Amniotic epithelial cell (primary cell): Measurements from ENCODE around the gene SPSB3.

Experiments used
- DNase-seq: peaks from one replicate; pipeline ENCODE4 v3.0.0-alpha.2; 2010; ENCODE audit warnings: low read depth

SPSB3 gene

DNA sequence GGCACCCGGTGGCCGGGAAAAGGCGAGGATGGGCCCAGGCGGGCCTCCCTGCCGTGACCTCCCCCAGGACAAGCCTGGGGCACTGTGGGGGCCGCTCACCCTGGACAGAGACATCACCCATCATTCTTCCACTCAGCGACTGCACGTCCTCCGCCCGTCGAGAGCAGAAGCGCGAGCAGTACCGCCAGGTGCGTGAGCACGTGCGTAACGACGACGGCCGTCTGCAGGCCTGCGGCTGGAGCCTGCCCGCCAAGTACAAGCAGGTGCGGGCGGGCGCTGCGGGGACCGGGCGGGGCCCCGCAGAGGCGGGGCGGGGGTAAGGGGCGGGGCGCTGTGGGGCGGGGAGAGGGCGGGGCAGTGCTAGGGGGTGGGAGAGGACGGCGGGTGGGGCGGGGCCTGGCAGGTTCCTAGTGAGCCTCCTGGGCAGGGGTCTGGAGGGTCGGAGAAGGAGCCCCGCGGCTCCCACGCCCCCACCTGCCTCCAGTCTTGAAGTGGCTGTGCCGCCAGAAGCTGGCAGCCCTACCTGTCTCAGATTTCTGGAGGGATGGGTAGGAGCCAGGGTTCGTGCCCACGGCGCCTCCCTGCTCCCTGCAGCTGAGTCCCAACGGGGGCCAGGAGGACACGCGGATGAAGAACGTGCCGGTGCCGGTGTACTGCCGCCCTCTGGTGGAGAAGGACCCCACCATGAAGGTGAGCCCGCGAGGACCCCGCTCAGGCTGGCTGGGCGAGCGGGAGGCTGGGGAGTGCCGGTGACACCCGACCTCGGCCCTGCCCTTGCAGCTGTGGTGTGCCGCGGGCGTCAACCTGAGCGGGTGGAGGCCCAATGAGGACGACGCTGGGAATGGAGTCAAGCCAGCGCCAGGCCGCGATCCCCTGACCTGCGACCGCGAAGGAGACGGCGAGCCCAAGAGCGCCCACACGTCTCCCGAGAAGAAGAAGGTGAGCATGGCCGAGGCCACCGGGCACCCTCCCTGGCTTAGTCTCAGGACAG, 18.6 kb downstream of the SPSB3 start:
- peak; percentile 47 for DNase-seq

DNA sequence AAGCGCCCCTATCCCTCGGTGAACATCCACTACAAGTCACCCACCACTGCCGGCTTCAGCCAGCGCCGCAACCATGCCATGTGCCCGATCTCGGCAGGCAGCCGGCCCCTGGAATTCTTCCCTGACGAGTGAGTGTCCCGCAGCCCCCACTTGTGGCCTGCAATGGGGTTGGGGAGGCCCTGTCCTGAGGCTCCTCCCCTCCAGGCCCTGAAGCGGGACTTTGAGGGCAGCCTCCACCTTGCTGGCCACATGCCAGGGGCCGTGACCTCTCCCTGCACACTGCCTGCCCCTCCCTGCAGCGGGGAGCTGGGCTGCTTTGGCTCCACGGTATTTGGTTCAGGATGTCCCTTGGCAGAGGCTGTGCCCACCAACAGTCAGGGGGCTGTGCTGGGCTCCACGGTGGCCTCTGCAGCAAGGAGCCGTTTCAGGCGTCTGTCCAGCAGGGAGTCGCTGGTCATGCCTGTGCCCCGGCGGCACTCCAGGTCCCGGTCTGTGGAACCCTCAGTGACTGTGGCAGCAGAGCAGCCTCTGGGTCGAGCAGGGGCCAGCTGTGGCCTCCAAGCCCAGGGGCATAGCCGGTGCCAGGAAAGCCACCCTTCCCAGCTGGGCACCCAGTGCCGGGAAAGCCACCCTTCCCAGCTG, 19.4 kb downstream of the SPSB3 start:
- DNase-seq: no peak

DNA sequence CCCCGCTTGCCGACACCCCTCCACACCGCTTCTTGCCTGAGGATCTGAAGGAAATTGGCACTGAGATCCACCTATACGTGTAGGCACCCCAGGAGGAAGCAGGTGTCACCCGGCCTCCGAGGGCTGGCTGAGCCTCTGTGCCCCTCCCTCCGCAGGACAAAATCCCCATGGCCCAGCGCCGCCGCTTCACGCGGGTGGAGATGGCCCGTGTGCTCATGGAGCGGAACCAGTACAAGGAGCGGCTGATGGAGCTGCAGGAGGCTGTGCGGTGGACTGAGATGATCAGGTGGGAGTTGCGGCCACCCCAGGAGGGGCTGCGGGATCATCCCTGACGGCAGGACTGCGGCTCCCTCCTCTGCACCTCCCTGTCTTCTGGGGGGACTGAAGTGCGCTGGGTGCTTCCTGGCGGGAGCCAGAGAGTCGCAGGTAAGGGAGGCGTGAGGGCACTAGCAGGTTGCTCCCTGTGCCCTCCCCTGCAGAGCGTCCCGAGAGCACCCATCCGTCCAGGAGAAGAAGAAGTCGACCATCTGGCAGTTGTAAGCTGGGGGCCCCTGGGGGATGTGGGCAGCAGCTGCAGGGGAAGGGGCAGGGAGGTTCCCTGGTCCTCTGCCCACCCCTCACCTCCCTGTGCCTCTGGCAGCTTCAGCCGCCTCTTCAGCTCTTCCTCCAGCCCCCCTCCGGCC, 20.0 kb downstream of the SPSB3 start:
- no peak for DNase-seq

DNA sequence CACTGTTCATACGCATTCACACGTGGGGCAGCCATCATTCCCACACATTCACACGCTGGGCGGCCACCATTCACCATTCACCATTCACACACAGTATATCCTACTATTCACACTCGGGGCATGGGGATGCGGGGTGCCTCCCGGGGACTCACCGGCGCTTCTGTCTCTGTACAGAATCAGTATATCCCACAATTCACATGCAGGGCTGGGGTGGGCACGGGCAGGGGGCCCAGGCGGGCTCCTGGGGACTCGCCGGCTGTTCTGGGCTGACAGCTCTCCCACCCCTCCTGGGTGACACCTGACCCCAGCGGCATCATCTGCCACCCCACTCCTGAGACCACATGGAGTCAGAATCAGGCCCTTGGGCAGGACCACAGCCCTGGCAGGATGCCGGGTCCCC, 20.6 kb downstream of the SPSB3 start:
- DNase-seq: no peak

DNA sequence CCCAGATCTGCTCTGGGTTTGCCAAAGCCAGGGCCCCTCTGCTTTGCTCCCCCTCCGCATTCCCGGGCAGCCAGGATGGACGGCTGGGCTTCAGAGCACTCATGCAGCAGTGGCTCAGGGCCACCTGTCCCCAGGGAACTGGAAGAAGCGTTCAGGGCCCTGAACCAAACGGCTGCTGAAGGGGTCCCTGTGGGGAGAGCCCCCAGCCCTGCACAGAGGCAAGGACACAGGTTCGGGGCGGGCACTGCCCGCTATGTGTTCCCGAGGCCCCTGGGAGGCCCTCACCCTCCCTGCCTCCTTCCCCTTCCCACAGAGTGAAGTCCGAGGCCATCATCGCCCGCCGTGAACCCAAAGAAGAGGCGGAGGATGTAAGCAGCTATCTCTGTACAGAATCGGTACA, 21.5 kb downstream of the SPSB3 start:
- no peak for DNase-seq

DNA sequence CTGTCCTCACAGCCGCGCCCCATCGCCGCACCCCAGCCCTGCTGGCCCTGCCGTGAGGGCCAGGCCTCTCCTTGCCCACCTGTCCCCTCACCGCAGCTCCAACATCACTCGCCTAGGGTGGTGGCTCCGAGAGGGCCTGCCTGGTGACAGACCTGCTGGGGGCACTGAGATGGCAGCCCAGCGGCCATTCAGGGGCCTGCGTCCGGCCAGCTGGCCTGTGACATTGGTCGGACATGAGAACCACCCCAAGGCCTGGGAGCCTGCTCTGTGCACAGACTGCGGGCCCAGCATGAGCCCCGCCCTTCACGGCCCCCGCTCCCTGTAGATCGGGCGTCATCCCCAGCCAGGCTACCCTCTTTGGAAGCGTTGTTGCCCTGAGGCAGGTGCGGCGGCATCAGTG, 22.9 kb downstream of the SPSB3 start:
- DNase-seq: no peak

DNA sequence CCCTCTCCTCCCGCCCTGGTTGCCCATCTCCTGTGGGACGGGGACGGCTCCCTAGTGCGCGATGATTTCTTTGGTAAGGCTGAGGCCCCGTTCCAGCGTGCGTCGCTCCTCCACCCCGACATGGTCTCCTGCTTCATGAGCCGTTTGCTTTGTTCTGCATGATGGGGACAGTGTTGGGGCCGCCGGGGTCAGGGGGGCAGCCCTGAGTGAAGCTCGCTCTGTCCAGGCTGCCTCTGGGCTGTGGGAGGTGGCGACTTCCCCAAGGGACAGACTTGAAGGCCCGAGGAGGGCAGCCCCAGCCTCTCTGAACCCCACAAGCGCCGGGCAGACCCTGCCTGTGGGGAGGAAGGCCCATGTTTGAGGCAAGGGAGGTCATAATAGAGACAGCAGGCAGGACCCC, 23.4 kb downstream of the SPSB3 start:
- DNase-seq: no peak

DNA sequence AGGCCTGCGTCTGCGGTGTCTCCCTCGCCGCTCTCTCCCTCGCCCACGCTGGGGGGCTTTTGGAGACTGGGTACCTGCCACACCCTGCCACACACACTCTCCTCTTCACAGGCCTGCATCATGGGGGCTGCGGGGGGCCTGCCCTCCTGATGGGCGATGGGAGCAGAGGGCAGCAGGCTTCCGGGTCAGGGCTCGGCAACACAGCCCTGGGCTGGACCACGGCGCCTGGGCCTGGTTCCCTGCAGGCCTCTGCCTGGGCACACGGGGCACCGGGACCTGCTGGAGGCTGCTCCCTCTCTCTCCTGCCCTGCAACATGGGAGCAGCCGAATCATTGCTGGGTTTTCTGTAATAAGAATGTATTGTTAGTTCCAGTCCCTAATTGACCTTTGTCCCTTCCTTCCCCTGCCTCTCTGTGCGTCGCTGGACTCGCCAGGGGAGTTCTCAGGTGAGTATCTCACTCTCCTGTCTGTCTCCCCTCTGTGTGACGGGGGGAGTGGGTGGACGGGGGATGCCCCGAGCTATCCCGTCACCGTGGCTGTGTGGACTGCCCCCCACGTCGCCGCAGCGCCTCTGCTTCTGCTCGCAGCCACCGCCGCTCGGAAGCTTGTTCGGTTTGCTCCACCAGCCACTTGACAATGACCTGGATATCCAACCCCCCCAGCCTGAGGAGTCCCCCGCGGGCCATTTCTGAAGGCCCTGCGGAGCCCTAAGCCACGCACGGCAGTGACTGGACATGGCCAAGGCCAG, 24.5 kb downstream of the SPSB3 start:
- DNase-seq: no peak

DNA sequence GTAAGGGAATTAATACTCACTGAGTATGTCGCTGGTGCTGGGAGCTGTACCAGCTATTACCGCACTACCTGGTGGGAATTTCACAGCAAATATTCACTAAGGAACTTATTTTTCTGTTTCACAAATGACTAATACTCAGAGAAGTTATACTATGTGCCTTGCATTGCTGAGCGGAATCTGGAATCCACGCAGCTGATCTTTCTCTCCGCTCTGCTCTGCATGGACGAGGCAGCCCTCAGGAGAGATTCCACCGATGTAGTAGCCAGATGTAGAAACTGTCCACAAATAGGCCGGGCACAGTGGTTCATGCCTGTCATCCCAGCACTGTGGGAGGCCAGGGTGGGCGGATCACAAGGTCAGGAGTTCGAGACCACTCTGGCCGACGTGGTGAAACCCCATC, 28.2 kb downstream of the SPSB3 start:
- no peak for DNase-seq

DNA sequence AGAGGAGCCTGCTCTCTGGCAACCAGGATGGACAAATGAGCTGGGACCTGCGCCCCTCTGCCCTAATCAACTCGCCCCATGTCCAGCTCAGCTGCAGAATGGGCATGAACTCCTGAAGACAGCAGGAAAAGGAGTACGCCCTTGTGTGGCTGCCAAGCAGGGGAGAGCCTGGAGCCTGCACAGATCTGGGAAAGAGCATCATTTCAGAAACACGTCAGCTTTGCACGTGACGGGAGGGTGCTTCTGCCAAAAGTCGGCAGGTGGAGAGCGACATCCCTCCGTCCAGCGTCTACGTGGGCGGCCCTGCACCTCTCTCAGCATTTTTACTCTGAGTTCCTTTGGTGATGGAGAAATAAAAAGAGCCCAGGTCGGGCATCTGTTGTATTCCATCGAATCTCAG, 29.5 kb downstream of the SPSB3 start:
- no peak for DNase-seq

DNA sequence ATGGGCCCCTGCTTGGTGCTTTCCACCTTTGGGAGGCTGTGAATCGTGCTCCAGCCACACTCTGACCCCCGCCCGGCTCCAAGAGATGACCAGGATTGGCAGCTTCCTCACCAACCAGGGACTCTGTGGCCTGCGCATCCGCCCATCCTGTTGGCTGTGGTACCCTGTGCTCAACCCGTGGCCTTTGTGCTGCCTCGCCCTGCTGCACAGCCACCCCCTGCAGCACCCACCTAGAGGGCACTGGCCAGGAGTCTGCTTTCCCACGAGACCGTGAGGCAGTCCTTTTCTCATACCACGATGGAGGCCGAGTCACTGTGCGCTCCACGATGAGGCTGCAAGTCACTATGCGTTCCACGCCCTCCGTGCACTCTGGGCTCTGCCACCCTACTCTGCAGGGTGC, 30.4 kb downstream of the SPSB3 start:
- DNase-seq: no peak

DNA sequence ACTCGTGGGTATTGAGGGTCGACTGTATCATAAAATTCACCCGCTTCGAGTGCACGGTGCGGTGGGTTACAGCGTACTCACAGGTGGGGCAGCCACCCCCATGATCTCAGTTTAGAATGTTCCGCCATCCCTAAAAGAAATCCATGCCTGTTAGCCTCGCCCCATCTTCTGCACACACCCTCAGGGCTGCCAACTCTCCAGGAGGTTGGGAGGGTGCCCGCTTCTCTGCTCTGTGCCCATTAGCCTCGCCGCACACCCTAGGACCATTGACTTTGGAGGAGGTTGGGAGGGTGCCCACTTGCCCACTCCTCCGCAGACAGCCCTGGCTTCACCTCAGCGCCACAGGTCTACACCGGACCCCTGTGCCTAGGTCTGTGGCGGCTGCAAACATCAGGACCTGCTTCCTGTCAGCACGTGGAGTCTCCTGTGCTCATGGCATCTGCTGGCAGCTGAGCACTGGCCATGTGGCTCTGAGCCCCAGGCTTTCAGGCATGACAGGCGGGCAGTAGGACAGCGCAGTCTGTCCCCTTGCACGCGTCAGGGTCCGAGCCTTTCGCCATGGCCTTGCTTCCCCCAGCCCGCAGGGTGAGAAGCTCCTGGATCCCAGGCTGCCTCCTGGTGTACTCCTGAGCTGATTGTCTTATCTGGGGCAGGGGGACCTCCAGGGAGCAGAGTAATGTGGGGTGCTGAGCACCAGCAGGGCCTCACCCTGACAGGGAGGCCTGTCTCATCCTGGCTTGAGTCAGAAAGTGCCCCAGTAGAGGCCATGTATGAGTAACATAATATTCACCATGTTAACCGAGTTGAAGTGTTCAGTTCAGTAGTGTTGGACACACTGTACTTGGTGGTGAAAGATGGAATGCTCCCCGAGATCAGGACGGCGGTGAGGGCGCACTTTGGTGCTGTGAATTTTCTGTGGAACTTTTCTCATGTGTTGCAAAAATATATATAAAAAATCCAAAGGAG, 32.9 kb downstream of the SPSB3 start:
- DNase-seq: peak; percentile 84

DNA sequence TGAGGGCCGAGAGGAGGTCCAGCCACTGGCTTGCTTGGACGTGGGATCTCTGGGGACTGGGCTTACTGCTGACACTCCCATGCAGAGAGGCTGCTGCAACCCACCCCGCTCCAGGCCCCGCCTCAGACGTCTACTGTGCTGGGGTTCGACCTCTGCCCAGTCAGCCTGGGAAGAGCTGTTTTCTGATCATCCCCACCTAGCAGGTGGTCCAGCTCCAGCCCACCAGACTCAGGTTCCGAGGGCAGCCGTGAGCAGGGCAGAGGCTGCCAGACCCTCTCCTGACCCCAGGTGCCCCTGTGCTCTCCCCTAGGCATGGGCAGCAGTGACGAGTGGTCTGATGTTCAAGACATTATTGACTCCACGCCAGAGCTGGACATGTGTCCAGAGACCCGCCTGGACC, 34.4 kb downstream of the SPSB3 start:
- DNase-seq: no peak

DNA sequence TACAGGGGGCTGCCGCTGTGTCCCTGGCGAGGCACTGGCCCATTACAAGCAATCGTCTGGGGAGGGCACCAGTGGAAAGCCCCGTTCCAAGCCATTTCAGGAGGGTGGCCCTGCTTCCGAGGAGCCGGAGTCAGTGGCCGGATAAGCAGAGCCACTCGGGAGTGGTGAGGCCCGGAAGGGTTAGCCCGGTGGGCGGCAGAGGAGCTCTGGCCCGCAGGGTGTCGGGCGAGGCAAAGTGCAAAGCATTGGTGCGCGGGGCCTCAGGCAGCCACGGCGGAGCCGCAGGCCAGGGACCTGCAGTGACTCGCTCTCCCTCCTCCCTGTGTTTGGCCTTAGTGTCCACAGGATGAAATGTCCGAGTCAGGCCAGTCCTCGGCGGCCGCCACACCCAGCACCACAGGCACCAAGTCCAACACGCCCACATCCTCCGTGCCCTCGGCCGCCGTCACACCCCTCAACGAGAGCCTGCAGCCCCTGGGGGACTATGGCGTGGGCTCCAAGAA, 35.6 kb downstream of the SPSB3 start:
- DNase-seq: no peak

DNA sequence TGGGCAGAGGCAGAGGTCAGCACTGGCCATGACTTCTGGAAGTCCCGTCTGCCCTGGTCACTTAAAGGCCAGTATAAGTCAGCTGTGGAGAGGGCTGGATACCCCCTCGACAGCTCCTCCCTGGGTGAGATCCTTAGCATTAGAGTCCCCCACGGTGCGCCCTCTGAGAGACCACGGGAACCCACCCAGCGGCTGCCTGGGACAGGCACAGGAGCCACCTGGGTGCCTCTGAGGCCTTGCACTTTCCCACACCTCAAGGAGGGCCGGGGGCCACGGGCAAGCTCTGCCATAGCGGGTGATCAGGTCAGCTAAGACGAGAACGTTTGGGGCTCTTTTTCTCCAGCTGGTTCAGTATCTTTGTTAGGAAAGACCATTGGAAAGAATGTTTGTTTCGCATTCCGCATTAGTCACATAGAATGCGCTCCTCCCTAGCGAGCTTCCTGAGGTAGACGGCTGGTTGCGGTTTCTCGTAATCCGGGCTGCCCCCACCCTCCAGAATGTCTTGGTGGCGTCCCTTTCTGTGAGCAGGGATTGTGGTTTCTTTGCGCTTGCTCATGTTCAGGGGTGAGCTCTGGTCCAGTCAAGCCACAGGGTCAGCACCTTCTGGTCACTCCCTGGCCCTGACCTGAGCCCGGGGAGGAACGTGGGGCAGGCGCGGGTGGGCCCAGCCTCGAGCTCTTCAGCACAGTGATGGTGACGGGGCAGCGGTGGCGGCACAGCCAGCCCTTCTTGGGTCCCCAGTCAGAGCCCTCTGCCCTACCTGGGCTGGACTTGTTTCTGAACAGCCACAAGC, 36.3 kb downstream of the SPSB3 start:
- DNase-seq: peak; percentile 97

DNA sequence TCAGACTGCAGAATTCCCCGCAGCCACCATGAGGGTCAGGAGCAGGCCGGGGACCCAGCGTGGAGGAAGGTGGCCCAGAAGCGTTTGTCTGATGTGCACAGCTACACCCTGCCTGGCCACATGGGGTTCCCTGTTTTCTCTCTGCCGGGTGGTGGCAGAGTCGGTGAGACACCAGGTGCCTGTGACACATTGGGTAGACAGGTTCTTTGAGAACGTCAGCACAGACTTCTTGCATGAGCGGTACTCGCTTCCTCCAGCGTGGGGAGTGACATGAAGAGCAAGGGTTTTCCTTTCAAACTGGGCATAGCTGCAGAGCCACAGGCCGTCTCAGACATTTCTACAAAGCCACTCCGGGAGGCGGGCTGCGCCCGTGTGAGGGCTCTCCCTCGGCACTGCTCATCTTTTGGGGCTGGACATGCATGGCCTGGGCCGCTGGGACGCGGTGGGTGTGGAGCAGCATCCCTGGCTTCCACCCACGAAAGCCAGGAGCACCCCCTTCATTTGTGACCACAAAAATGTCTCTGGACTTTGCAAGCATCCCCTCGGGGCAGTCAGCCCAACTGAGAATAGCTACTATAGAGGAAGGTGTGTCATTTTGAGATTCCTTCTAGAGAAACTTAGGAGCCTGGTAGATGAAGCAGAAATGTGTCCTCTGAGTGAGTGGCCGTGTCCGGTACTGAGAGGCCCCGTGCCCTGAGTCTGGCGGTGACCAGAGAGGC, 37.0 kb downstream of the SPSB3 start:
- DNase-seq: peak; percentile 73

DNA sequence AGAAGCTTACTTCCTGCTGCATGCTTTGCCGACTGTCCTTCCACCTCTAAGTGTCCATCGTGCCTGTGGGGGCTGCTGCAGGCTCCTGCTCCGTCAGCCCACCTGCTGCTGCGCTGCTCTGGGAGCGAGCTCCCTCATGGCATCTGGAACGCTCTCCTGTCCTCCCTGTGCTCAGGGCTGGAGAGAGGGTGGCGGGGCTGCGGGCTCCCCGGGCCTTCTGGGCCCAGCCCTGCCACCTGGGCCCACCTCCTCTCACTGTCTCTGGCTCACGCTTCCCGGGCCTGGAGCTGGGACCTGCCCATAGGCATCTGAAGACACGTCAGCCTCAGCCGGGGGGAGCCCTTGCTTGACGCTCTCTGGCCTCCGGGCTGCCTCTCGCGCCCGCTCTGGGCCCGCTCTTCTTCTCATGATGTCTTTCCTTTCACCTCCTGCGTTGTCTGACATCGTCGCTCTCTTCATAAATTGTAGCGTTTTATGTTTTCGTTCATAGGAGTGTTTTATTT, 38.0 kb downstream of the SPSB3 start:
- no peak for DNase-seq

DNA sequence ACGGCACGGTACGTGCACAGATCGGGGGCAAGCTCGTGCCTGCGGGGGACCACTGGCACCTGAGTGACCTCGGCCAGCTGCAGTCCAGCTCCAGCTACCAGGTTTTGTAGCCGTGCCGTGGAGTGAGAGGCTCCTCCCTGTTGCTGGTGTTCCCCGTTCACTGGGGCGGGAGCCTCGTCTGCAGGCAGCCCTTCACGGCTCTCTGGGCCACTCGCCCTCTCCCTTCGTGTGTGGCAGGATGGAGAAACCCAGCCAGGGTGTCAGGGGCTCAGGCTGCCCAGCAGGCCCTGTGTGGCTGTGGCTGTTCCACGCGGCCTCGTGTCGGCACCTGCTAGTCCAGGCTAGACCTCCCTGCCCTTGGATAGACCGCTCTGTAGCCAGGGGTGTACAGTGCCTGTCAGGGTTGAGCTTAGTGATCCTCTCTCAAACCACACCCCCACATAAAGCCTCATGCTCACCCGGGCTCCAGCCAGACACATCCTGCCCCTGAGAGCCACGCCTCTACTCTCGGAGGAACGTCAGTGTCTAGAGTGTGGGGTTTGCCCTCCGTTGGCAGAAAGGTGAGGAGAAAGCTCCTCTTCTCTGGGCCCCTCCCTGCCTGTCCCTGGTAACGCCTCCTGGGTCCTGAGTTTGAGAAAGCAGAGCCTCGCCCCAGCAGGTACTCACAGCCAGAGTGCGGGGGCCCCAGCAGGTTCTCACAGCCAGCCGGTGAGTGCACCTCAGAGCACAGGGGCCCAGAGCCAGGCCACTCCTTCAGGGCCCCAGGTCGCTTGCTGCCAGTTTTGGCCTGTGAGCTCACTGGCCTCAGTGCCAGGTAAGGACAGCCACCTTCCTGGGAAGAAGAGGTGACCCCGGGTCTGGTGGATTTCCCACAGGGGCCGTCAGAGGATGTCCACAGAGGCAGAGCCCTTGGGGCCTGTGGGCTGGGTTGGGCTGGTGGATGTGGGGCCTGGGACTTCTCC, 38.7 kb downstream of the SPSB3 start:
- no peak for DNase-seq
